Stimulated activated naive CD8-positive, alpha-beta T cell treated with anti-CD3 and anti-CD28 coated beads, Interleukin-15, Interleukin-2, amounts not matched to agents 100 ng/mL and 50 ng/mL, for 24 hours (primary cell): ENCODE measurements around the gene CTAG1A.
"Not testable (repeated sequence)": the region's sequence is repeated elsewhere in the genome, so short reads cannot be mapped to it uniquely, and the experiment has no call there.

Experiments
- H3K27ac Mint-ChIP-seq: one replicate; pipeline ENCODE4 v1.8.0; 2021; ENCODE audit warnings: mild to moderate bottlenecking, mixed read lengths
- H3K27me3 Mint-ChIP-seq: one replicate; pipeline ENCODE4 v1.8.0; 2021; ENCODE audit warnings: mixed read lengths
- H3K36me3 Mint-ChIP-seq: one replicate; pipeline ENCODE4 v1.8.0; 2021; ENCODE audit warnings: low read depth, mixed read lengths
- H3K4me1 Mint-ChIP-seq: one replicate; pipeline ENCODE4 v1.8.0; 2021; ENCODE audit warnings: low read depth, mixed read lengths
- H3K4me3 Mint-ChIP-seq: one replicate; pipeline ENCODE4 v1.8.0; 2021; ENCODE audit warnings: mild to moderate bottlenecking, mixed read lengths
- H3K9me3 Mint-ChIP-seq: one replicate; pipeline ENCODE4 v1.8.0; 2021; ENCODE audit warnings: mixed read lengths

CTAG1A gene

GRCh38 chrX:154597221-154597620 lies 12.3 kb downstream of the CTAG1A start:
- no peaks in the 10 kb centered on the region for H3K9me3 Mint-ChIP-seq
- no peak overlapping the region for H3K27ac Mint-ChIP-seq
- H3K27me3 Mint-ChIP-seq = no peaks in the 10 kb centered on the region
- H3K36me3 Mint-ChIP-seq = no peaks in the 10 kb centered on the region
- H3K4me1 Mint-ChIP-seq = peaks cover 14% of the 10 kb centered on the region
- no peak overlapping the region for H3K4me3 Mint-ChIP-seq

GRCh38 chrX:154598656-154599055 lies 13.7 kb downstream of the CTAG1A start:
- no peak overlapping the region for H3K27ac Mint-ChIP-seq

GRCh38 chrX:154599531-154599930 lies 14.6 kb downstream of the CTAG1A start:
- H3K4me1 Mint-ChIP-seq = peaks cover 14% of the 10 kb centered on the region
- no peaks in the 10 kb centered on the region for H3K9me3 Mint-ChIP-seq
- H3K27me3 Mint-ChIP-seq = no peaks in the 10 kb centered on the region
- no peaks in the 10 kb centered on the region for H3K36me3 Mint-ChIP-seq
- H3K27ac Mint-ChIP-seq = no peak overlapping the region
- no peak overlapping the region for H3K4me3 Mint-ChIP-seq

More at GRCh38 chrX:154598656-154599055, 13.7 kb downstream of the CTAG1A start:
- Mint-ChIP-seq H3K4me1 (peaks cover 14% of the 10 kb centered on the region), H3K4me3 (no peak overlapping the region), H3K9me3 (no peaks in the 10 kb centered on the region), H3K36me3 (no peaks in the 10 kb centered on the region), H3K27me3 (no peaks in the 10 kb centered on the region)

- no peaks in the 10 kb centered on the region for H3K9me3 Mint-ChIP-seq
- H3K36me3 Mint-ChIP-seq = no peaks in the 10 kb centered on the region
- H3K27ac Mint-ChIP-seq = no peak overlapping the region
- H3K4me3 Mint-ChIP-seq = no peak overlapping the region
- no peaks in the 10 kb centered on the region for H3K27me3 Mint-ChIP-seq
- peaks cover 12% of the 10 kb centered on the region for H3K4me1 Mint-ChIP-seq
Observed at GRCh38 chrX:154600759-154601374, 15.9 kb downstream of the CTAG1A start.

- H3K9me3 Mint-ChIP-seq = no peaks in the 10 kb centered on the region
- no peaks in the 10 kb centered on the region for H3K27me3 Mint-ChIP-seq
- H3K4me3 Mint-ChIP-seq = no peak overlapping the region
- H3K27ac Mint-ChIP-seq = no peak overlapping the region
- no peaks in the 10 kb centered on the region for H3K36me3 Mint-ChIP-seq
- peaks cover 14% of the 10 kb centered on the region for H3K4me1 Mint-ChIP-seq
Observed at GRCh38 chrX:154602226-154602625, 17.3 kb downstream of the CTAG1A start.

- Mint-ChIP-seq H3K4me1 (peaks cover 14% of the 10 kb centered on the region), H3K27ac (no peak overlapping the region), H3K9me3 (no peaks in the 10 kb centered on the region), H3K27me3 (no peaks in the 10 kb centered on the region), H3K36me3 (no peaks in the 10 kb centered on the region), H3K4me3 (no peak overlapping the region)
Observed at GRCh38 chrX:154602766-154603437, 18.0 kb downstream of the CTAG1A start.

GRCh38 chrX:154603438-154604430 lies 18.8 kb downstream of the CTAG1A start:
- Mint-ChIP-seq H3K36me3 (no peaks in the 10 kb centered on the region), H3K27ac (no peak overlapping the region), H3K27me3 (no peaks in the 10 kb centered on the region), H3K4me3 (no peak overlapping the region), H3K9me3 (no peaks in the 10 kb centered on the region), H3K4me1 (peaks cover 14% of the 10 kb centered on the region)

GRCh38 chrX:154605566-154605965 lies 20.6 kb downstream of the CTAG1A start:
- no peaks in the 10 kb centered on the region for H3K36me3 Mint-ChIP-seq
- no peak overlapping the region for H3K4me3 Mint-ChIP-seq
- H3K4me1 Mint-ChIP-seq = peaks cover 6% of the 10 kb centered on the region
- no peak overlapping the region for H3K27ac Mint-ChIP-seq
- no peaks in the 10 kb centered on the region for H3K9me3 Mint-ChIP-seq
- H3K27me3 Mint-ChIP-seq = no peaks in the 10 kb centered on the region

- no peaks in the 10 kb centered on the region for H3K36me3 Mint-ChIP-seq
- no peaks in the 10 kb centered on the region for H3K9me3 Mint-ChIP-seq
- peaks cover 6% of the 10 kb centered on the region for H3K4me1 Mint-ChIP-seq
- no peak overlapping the region for H3K27ac Mint-ChIP-seq
- H3K4me3 Mint-ChIP-seq = no peak overlapping the region
- no peaks in the 10 kb centered on the region for H3K27me3 Mint-ChIP-seq
Observed at GRCh38 chrX:154607370-154607769, 22.4 kb downstream of the CTAG1A start.

- not testable (repeated sequence) for H3K4me3 Mint-ChIP-seq, H3K36me3 Mint-ChIP-seq
Observed at GRCh38 chrX:154607976-154608375, 23.0 kb downstream of the CTAG1A start.

GRCh38 chrX:154608823-154609222 lies 23.9 kb downstream of the CTAG1A start:
- H3K4me1 Mint-ChIP-seq, H3K36me3 Mint-ChIP-seq, H3K9me3 Mint-ChIP-seq, H3K4me3 Mint-ChIP-seq, H3K27ac Mint-ChIP-seq, H3K27me3 Mint-ChIP-seq: not testable (repeated sequence)

More at GRCh38 chrX:154607976-154608375, 23.0 kb downstream of the CTAG1A start:
- H3K4me1 Mint-ChIP-seq, H3K27me3 Mint-ChIP-seq, H3K9me3 Mint-ChIP-seq, H3K27ac Mint-ChIP-seq: not testable (repeated sequence)

- H3K27ac Mint-ChIP-seq, H3K27me3 Mint-ChIP-seq, H3K9me3 Mint-ChIP-seq, H3K4me3 Mint-ChIP-seq, H3K36me3 Mint-ChIP-seq, H3K4me1 Mint-ChIP-seq: not testable (repeated sequence)
Observed at GRCh38 chrX:154611146-154611545, 26.2 kb downstream of the CTAG1A start.

GRCh38 chrX:154613586-154613985 lies 28.7 kb downstream of the CTAG1A start:
- not testable (repeated sequence) for H3K27me3 Mint-ChIP-seq, H3K27ac Mint-ChIP-seq, H3K9me3 Mint-ChIP-seq

GRCh38 chrX:154619182-154619581 lies 34.2 kb downstream of the CTAG1A start, which contains the start of gene CTAG1B:
Gene CTAG1B, minus strand, starts transcription at chrX:154619282. Its CDS starts 64 bp downstream, at chrX:154619218.
- not testable (repeated sequence) for H3K27me3 Mint-ChIP-seq, H3K9me3 Mint-ChIP-seq, H3K4me1 Mint-ChIP-seq, H3K27ac Mint-ChIP-seq, H3K36me3 Mint-ChIP-seq, H3K4me3 Mint-ChIP-seq

More at GRCh38 chrX:154613586-154613985, 28.7 kb downstream of the CTAG1A start:
- not testable (repeated sequence) for H3K36me3 Mint-ChIP-seq, H3K4me1 Mint-ChIP-seq, H3K4me3 Mint-ChIP-seq
